K562 (cell line): Measurements from ENCODE around the gene DPP8.

Experiments
- MTA3 ChIP-seq: fragments of 450-650 bp; formaldehyde crosslinking; IDR thresholded peaks from 2 replicates; pipeline ENCODE4 v1.6.1; 2017; ENCODE audit warnings: mild to moderate bottlenecking, borderline replicate concordance
- POLR2AphosphoS5 ChIP-seq: IDR thresholded peaks from 2 replicates; pipeline ENCODE4 v1.6.1; 2011; ENCODE audit warnings: mild to moderate bottlenecking, low read depth, low read length, moderate library complexity; ENCODE audit not compliant: control insufficient read depth, insufficient read depth
- ZBTB9 ChIP-seq: fragments of 450-650 bp; formaldehyde crosslinking; IDR thresholded peaks from 2 replicates; pipeline ENCODE4 v1.4.0; 2020; ENCODE audit warnings: mild to moderate bottlenecking, moderate library complexity

GRCh38 chr15:65423976-65424679, 93.4 kb downstream of the DPP8 start:
- no peak for TF ChIP-seq ZBTB9 (CRISPR knock-in tag)
- no peak for TF ChIP-seq POLR2AphosphoS5
- no peak for TF ChIP-seq MTA3
